Renal cortex interstitium (tissue), 11 donors: Measurements from ENCODE around the gene RFTN1. TPM values are rescaled to one million over a fixed set of nuclear protein-coding genes. Genes with fewer than 3 reads are reported as not detected.

ENCODE experiments used
- DNase-seq, 11 donors: peaks; one replicate each; pipeline ENCODE4 v3.0.0-alpha.2; 2013; ENCODE audit warnings: low read depth in 9 of 11, low spot score in 4 of 11; ENCODE audit errors: extremely low read depth in 1 of 11
- polyA plus RNA-seq, 3 donors: library from polyadenylated mRNA; unstranded; fragments of 120-200 nt; gene quantifications; one replicate each; pipeline ENCODE4 v1.2.1, GENCODE V29; 2013; ENCODE audit not compliant: insufficient read length in 3 of 3

Gene RFTN1
- polyA plus RNA-seq, 3 donors: 26.4 to 35.6 (median 35.4) TPM

GRCh38 chr3:16480861-16481545 is 32.5 kb downstream of the RFTN1 start:
- DNase-seq: peak in 1 of 11 donors; percentile 31

- DNase-seq: no peak
These were observed 35.0 kb downstream of the RFTN1 start for GRCh38 chr3:16478516-16478915.

- no peak for DNase-seq
These were observed 36.0 kb downstream of the RFTN1 start for GRCh38 chr3:16477521-16477920.

DNA sequence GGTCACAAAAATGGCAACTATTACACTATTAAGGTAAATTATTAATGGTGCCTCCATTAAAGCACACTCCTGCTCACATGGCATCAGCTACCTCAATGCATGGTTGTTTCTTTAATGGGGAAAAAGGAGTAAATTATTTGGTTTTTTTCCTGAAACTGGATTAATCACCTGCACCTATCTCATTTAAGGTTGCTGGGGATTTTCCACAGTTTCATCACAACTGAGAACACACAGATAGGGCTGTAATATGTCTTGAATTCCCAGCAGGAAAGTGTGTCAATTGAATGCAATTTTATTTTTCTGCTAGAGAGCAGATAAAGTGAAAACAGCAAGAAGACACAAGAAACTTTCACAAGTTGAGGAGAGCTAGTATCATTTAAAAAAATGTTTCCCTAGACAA is 36.4 kb downstream of the RFTN1 start:
- no peak for DNase-seq

DNA sequence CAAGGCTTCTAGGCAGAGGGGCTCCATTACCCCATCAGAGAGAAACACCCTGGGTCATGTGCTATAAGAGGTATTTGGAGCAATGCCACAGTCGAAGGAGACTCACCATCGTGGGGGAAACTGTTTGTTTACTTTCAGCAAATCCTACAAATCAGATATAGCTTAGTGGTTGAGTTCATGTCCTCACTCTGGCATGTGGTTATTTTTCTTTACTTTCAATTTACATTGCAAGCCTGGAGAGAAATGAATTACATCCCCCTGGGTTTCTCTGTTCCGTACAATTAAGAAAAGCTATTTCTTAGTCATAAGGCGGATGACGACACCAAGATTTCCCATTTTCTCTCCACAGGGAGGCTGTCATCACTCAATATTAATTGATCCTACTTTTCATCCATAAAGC is 36.9 kb downstream of the RFTN1 start:
- peak in 1 of 11 donors; percentile 42 for DNase-seq

DNA sequence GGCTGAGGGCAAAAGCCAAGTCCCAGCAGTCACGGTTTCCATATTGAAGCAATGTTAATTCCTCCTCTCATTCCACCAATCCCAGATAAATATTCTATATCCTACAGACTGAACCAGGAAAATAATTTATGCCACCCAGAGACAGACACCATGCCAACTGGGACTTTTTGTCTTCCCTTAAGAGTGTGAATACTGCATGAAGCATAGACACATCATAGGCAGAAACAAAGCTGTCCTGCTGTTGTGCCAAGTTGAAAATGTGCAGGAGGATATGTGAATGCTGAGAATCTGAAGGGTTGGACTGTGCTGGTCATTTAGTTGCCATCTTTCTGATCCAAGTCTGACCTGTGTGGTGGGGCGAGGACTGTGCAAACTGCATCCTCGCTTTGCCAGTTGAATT is 37.7 kb downstream of the RFTN1 start:
- no peak for DNase-seq

GRCh38 chr3:16474920-16475319 is 38.6 kb downstream of the RFTN1 start:
- DNase-seq: no peak

- DNase-seq: no peak
These were observed 39.3 kb downstream of the RFTN1 start for GRCh38 chr3:16474216-16474615.

DNA sequence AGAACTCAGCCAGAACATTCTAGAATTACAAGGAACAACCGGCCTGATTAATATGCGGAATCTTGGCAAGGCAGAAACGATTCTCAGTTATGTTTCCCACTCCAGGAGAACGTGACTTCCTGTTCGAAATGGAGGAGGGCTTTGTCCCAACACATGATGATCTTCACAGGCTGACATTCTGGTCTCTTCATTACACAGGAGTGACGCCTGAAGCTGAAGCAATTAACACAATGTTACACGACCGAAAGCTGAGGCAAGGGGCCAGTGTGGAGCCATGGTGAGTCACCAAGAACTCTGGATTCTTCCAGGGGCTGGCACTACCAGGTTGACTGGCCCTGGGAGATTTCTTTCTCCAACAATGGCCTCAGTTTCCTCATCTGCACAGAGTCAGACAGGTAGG is 40.9 kb downstream of the RFTN1 start:
- DNase-seq: no peak

GRCh38 chr3:16471897-16472296 is 41.6 kb downstream of the RFTN1 start:
- no peak for DNase-seq

- DNase-seq: no peak
These were observed 42.9 kb downstream of the RFTN1 start for GRCh38 chr3:16470590-16470989.

- DNase-seq: peak in 1 of 11 donors; percentile 21
These were observed 45.0 kb downstream of the RFTN1 start for GRCh38 chr3:16468336-16469098.

- DNase-seq: no peak
These were observed 45.5 kb downstream of the RFTN1 start for GRCh38 chr3:16468002-16468335.

DNA sequence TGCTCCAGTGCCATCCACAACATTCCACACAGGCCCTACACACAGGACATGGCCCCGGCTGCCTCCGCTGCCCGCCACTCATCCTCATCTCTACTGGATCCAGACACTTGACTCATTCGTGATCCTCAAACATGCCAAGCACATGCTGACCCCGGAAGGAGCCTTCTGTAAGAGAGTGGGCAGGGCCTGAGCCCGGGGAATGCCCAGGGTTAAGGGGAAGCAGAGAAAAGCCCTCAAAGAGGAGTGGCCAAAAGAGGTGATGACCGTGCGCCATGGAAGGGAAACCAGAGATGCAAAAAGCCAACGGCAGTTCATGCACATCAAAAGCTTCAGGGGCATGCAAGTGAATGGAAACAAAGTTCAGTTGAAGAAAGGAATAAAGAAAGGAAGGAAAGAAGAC is 46.1 kb downstream of the RFTN1 start:
- no peak for DNase-seq

GRCh38 chr3:16466822-16467221 is 46.7 kb downstream of the RFTN1 start:
- DNase-seq: no peak

DNA sequence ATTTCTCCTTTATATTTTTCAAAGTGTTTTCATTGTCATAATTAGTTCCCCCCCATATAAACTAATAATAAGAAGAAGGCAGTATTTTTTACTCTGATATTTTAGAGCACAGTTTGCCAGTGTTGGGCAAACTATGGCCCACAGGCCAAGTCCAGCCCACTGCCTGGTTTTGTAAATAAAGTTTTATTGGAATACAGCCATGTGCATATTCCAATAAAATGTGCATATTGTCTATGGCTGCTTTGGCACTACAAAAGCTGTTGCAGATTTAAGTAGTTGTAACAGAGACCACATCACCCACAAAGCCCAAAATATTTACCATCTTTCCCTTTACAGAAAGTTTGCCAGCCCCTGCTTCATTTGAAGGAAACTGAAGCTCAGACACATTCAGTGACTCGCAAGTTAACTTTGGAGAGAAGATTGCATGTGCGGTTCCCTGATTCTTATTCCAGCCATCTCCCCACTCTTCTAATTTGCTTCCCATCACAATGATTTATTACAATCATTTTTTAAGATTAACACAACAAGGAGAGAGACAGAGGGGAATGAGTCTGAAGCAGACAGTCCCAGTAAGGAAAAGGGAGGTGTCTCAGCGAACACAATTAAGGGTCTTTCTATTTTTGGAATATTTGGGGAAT is 48.9 kb downstream of the RFTN1 start:
- no peak for DNase-seq

DNA sequence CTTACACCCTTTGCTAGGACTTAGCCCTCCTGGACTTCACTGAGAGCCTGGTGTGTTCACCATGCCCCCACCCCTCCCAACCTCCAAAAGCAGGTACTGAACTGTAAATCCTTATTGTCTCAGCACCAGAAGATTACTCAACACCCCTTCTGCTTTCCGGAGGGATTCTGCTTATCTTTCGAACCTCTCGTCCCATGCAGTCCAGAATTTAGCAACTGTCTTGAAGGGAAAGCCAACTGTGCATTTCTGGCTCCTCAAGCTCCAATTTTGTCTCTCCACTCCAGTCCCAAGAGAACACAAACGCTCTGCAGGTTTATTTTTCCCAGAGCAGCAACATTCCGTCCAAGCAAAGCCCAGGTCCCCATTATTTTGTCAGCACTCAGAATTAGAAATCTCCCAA is 49.6 kb downstream of the RFTN1 start:
- DNase-seq: no peak

- no peak for DNase-seq
These were observed 50.4 kb downstream of the RFTN1 start for GRCh38 chr3:16463119-16463518.

DNA sequence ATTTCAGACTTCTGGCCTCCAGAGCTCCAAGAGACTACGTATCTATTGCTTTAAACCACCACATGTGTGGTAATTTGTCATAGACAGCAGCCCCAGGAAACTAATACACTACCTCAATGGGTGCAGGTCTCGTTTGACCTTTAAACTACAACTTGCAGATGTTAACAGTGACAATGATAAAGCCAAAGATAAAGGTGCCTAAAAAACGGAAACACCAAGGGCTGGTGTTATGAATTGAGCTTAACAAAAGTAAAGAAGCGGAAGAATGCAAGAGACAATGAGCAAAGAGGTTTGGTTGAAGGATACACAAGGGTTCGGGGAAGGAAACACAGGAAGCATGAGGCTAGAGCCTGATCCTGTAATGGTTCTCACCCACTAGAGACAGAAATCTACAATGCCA is 50.8 kb downstream of the RFTN1 start:
- no peak for DNase-seq

DNA sequence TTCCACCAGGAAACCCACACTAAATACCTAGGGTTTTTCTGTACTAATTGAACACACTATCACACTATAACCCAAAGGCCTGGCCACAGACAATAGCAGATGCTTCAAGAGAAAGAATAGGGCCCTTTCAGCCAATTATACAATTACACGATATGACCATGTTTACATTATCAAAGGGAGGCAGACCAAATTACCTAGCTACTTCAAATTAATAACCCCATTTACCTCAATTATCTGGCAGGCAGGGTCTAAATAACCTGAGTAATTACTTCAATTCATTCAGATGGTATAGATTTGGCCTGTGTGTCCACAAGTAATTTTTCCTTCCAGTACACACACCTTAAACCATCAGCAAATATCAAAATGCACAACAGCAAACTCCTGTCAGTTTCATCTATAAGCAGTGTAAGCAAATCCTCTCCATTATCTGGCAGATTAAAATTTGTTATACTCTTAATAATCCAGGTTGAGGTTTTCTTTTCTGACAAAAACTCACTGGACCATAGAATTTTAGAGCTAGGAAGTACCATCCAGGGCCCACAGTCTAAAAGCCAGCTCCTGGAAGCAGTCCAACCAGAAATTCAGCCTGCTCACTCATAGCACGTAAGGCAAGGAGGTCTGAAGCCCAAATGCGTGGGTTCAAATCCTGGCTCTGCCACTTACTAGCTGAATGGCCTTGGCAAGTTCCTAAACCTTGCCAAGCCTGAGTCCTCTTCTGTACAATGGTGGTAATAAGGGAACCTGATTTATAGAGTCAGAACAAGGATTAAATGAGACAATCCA is 51.8 kb downstream of the RFTN1 start:
- DNase-seq: no peak
